HepG2 (cell line): ENCODE data around the gene MYBPC2. TPM values are rescaled to one million over a fixed set of nuclear protein-coding genes. Genes with fewer than 3 reads are reported as not detected.

Experiments
- CC2D1A ChIP-seq: sonication (generic); formaldehyde crosslinking; IDR thresholded peaks from 2 replicates; pipeline ENCODE4 v1.8.1; 2023; ENCODE audit warnings: mild to moderate bottlenecking, missing genetic modification reagents
- FIP1L1 ChIP-seq: fragments of 200-400 bp; formaldehyde crosslinking; IDR thresholded peaks from 2 replicates; pipeline ENCODE4 v1.6.1; 2018; ENCODE audit warnings: low read depth, mild to moderate bottlenecking, low read length, moderate library complexity, borderline replicate concordance; ENCODE audit not compliant: insufficient read depth
- FOXM1 ChIP-seq: sonication (generic); formaldehyde crosslinking; IDR thresholded peaks from 2 replicates; pipeline ENCODE4 v1.5.0; 2020; ENCODE audit warnings: missing genetic modification reagents
- KLF16 ChIP-seq, 2 experiments: sonication (generic) in 1 of 2; formaldehyde crosslinking in 1 of 2; IDR thresholded peaks; 2 replicates each; pipeline versions ENCODE4 v1.6.1 to v1.8.0; 2016 to 2023; ENCODE audit warnings: missing genetic modification reagents in 2 of 2, missing compliant biosample characterization in 1 of 2
- MXD4 ChIP-seq: IDR thresholded peaks from 2 replicates; pipeline ENCODE4 v1.6.1; 2016; ENCODE audit warnings: mild to moderate bottlenecking, missing biosample characterization, missing genetic modification reagents
- NR2C2 ChIP-seq: sonication (generic); formaldehyde crosslinking; IDR thresholded peaks from 2 replicates; pipeline ENCODE4 v1.4.0; 2020; ENCODE audit warnings: missing genetic modification reagents, mild to moderate bottlenecking, moderate library complexity, borderline replicate concordance
- REPIN1 ChIP-seq: sonication (generic); formaldehyde crosslinking; IDR thresholded peaks from 2 replicates; pipeline ENCODE4 v1.8.0; 2022; ENCODE audit warnings: missing genetic modification reagents, low read depth, mild to moderate bottlenecking, borderline replicate concordance
- SALL1 ChIP-seq: sonication (generic); formaldehyde crosslinking; IDR thresholded peaks from 2 replicates; pipeline ENCODE4 v1.8.0; 2022; ENCODE audit warnings: mild to moderate bottlenecking, missing genetic modification reagents
- TARDBP ChIP-seq: sonication (generic); formaldehyde crosslinking; IDR thresholded peaks from 2 replicates; pipeline ENCODE4 v1.8.0; 2022; ENCODE audit warnings: mild to moderate bottlenecking, missing genetic modification reagents
- TCF7 ChIP-seq: sonication (generic); IDR thresholded peaks from 2 replicates; pipeline ENCODE4 v1.6.1; 2016; ENCODE audit warnings: antibody characterized with exemption, low read depth
- ZNF12 ChIP-seq: sonication (generic); formaldehyde crosslinking; IDR thresholded peaks from 2 replicates; pipeline ENCODE4 v1.5.0; 2020; ENCODE audit warnings: missing genetic modification reagents
- ZNF382 ChIP-seq: sonication (generic); formaldehyde crosslinking; IDR thresholded peaks from 2 replicates; pipeline ENCODE4 v1.5.0; 2020; ENCODE audit warnings: missing genetic modification reagents, mild to moderate bottlenecking, borderline replicate concordance
- ZNF841 ChIP-seq: sonication (generic); formaldehyde crosslinking; IDR thresholded peaks from 2 replicates; pipeline ENCODE4 v1.8.1; 2023; ENCODE audit warnings: missing genetic modification reagents, borderline replicate concordance
- polyA plus RNA-seq, 8 experiments: library from polyadenylated mRNA; depleted of rRNA in 3 of 8; stranded (reverse) in 7 of 8; unstranded in 1 of 8; fragments of >200 nt; fragmentation: Illumina TruSeq in 4 of 8; extraction: Trizol in 4 of 8; gene quantifications; 2 replicates each; pipeline versions ENCODE4 v1.2.1 to v1.2.3, GENCODE V29; 2011 to 2016; ENCODE audit warnings: low read depth in 4 of 8, missing spikeins in 1 of 8, mixed read lengths in 1 of 8; ENCODE audit not compliant: insufficient read depth in 1 of 8
- total RNA-seq, 5 experiments: library from RNA; depleted of rRNA; stranded (reverse); fragments of >200 nt; fragmentation: Illumina TruSeq; extraction: Trizol; gene quantifications; 2 replicates each; pipeline ENCODE4 v1.2.3, GENCODE V29; 2016; ENCODE audit warnings: low read depth in 1 of 5
- TF ChIP-seq, protein P1 (sequence below): sonication (generic); formaldehyde crosslinking; IDR thresholded peaks from 2 replicates; pipeline ENCODE4 v1.5.0; 2020; ENCODE audit warnings: mild to moderate bottlenecking, missing genetic modification reagents
- TF ChIP-seq, protein P2 (sequence below): IDR thresholded peaks from 2 replicates; pipeline ENCODE4 v1.6.1; 2016; ENCODE audit warnings: low read depth, control low read depth
- TF ChIP-seq, protein P3 (sequence below): IDR thresholded peaks from 2 replicates; pipeline ENCODE4 v1.4.0; 2020; ENCODE audit warnings: mild to moderate bottlenecking, missing genetic modification reagents
- TF ChIP-seq, protein P4 (sequence below): IDR thresholded peaks from 2 replicates; pipeline ENCODE4 v1.6.1; 2012; ENCODE audit warnings: low read depth, low read length, improper control_type of control experiment
- TF ChIP-seq, protein P5 (sequence below): sonication (generic); formaldehyde crosslinking; IDR thresholded peaks from 2 replicates; pipeline ENCODE4 v1.4.0; 2020; ENCODE audit warnings: missing genetic modification reagents, borderline replicate concordance

MYBPC2 gene
- total and polyA plus RNA-seq, 2 of the 13 experiments (the other 11 are each of a cell fraction or from before 2014, with no cell fraction given): not detected

DNA sequence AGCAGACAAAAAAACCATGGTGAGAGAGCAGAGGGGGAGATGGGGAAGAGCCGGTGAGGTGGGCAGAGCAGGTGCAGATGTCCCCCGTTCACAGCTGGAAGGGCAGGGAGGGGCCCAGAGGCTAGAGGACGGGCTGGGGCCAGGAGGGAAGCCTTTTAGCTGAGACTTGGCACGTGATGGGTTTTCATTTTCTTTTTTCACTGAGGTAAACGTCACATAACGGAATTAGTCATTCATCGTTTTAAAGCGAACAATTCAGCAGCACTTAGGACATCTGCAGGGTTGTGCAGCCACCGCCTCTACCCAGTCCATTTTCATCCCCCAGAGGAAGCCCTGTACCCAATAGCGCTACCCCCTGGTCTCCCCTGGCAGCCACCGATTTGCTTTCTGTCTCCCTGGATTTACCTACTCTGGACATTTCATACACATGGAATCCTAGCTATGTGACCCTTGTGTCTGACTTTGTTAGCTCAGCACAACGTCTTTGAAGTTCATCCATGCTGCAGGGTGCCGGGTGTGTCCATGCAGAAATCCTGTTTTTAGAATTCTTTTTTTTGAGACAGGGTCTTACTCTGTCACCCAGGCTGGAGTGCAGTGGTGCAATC is 27.6 kb downstream of the MYBPC2 start (continued):
- TF ChIP-seq, protein P1, sequence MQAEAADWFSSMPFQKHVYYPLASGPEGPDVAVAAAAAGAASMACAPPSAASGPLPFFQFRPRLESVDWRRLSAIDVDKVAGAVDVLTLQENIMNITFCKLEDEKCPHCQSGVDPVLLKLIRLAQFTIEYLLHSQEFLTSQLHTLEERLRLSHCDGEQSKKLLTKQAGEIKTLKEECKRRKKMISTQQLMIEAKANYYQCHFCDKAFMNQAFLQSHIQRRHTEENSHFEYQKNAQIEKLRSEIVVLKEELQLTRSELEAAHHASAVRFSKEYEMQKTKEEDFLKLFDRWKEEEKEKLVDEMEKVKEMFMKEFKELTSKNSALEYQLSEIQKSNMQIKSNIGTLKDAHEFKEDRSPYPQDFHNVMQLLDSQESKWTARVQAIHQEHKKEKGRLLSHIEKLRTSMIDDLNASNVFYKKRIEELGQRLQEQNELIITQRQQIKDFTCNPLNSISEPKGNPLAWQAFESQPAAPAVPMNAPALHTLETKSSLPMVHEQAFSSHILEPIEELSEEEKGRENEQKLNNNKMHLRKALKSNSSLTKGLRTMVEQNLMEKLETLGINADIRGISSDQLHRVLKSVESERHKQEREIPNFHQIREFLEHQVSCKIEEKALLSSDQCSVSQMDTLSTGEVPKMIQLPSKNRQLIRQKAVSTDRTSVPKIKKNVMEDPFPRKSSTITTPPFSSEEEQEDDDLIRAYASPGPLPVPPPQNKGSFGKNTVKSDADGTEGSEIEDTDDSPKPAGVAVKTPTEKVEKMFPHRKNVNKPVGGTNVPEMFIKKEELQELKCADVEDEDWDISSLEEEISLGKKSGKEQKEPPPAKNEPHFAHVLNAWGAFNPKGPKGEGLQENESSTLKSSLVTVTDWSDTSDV (CRISPR knock-in tag): no peak
- TF ChIP-seq REPIN1 (CRISPR knock-in tag) (no peak), KLF16 (CRISPR knock-in tag; IDR thresholded peaks at IDR 0.05) (no peak), CC2D1A (no peak), TARDBP (0 out of 2 replicates have a peak, but pooled peaks have one; percentile 27), FIP1L1 (no peak), NR2C2 (CRISPR knock-in tag) (no peak), FOXM1 (CRISPR knock-in tag) (no peak), ZNF382 (CRISPR knock-in tag) (no peak), MXD4 (no peak), SALL1 (CRISPR knock-in tag) (peak; percentile 60; the same call in 1 of the 2 replicates), ZNF12 (CRISPR knock-in tag) (no peak), TCF7 (peak; percentile 71; the same call in 1 of the 2 replicates), ZNF841 (CRISPR knock-in tag) (no peak)
- TF ChIP-seq, protein P2, sequence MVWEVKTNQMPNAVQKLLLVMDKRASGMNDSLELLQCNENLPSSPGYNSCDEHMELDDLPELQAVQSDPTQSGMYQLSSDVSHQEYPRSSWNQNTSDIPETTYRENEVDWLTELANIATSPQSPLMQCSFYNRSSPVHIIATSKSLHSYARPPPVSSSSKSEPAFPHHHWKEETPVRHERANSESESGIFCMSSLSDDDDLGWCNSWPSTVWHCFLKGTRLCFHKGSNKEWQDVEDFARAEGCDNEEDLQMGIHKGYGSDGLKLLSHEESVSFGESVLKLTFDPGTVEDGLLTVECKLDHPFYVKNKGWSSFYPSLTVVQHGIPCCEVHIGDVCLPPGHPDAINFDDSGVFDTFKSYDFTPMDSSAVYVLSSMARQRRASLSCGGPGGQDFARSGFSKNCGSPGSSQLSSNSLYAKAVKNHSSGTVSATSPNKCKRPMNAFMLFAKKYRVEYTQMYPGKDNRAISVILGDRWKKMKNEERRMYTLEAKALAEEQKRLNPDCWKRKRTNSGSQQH (CRISPR knock-in tag): no peak
- TF ChIP-seq, protein P3, sequence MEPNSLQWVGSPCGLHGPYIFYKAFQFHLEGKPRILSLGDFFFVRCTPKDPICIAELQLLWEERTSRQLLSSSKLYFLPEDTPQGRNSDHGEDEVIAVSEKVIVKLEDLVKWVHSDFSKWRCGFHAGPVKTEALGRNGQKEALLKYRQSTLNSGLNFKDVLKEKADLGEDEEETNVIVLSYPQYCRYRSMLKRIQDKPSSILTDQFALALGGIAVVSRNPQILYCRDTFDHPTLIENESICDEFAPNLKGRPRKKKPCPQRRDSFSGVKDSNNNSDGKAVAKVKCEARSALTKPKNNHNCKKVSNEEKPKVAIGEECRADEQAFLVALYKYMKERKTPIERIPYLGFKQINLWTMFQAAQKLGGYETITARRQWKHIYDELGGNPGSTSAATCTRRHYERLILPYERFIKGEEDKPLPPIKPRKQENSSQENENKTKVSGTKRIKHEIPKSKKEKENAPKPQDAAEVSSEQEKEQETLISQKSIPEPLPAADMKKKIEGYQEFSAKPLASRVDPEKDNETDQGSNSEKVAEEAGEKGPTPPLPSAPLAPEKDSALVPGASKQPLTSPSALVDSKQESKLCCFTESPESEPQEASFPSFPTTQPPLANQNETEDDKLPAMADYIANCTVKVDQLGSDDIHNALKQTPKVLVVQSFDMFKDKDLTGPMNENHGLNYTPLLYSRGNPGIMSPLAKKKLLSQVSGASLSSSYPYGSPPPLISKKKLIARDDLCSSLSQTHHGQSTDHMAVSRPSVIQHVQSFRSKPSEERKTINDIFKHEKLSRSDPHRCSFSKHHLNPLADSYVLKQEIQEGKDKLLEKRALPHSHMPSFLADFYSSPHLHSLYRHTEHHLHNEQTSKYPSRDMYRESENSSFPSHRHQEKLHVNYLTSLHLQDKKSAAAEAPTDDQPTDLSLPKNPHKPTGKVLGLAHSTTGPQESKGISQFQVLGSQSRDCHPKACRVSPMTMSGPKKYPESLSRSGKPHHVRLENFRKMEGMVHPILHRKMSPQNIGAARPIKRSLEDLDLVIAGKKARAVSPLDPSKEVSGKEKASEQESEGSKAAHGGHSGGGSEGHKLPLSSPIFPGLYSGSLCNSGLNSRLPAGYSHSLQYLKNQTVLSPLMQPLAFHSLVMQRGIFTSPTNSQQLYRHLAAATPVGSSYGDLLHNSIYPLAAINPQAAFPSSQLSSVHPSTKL (CRISPR knock-in tag): peak; percentile 67
- TF ChIP-seq, protein P4, sequence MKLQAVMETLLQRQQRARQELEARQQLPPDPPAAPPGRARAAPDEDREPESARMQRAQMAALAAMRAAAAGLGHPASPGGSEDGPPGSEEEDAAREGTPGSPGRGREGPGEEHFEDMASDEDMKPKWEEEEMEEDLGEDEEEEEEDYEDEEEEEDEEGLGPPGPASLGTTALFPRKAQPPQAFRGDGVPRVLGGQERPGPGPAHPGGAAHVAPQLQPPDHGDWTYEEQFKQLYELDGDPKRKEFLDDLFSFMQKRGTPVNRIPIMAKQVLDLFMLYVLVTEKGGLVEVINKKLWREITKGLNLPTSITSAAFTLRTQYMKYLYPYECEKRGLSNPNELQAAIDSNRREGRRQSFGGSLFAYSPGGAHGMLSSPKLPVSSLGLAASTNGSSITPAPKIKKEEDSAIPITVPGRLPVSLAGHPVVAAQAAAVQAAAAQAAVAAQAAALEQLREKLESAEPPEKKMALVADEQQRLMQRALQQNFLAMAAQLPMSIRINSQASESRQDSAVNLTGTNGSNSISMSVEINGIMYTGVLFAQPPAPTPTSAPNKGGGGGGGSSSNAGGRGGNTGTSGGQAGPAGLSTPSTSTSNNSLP: no peak
- TF ChIP-seq, protein P5, sequence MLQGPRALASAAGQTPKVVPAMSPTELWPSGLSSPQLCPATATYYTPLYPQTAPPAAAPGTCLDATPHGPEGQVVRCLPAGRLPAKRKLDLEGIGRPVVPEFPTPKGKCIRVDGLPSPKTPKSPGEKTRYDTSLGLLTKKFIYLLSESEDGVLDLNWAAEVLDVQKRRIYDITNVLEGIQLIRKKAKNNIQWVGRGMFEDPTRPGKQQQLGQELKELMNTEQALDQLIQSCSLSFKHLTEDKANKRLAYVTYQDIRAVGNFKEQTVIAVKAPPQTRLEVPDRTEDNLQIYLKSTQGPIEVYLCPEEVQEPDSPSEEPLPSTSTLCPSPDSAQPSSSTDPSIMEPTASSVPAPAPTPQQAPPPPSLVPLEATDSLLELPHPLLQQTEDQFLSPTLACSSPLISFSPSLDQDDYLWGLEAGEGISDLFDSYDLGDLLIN (CRISPR knock-in tag): no peak
